GM21737 (cell line): Measurements from ENCODE around the gene PHRF1.
A peak's percentile ranks its signal among the peaks of the same experiment; 100 is the strongest.

Experiments
- ATAC-seq: cut with Tn5 transposase; IDR thresholded peaks from one replicate; pipeline ENCODE4 v1.9.1; 2021; ENCODE audit warnings: mild to moderate bottlenecking, moderate library complexity; ENCODE audit not compliant: unreplicated experiment

Gene PHRF1

GRCh38 chr11:557328-558132, 18.7 kb upstream of the PHRF1 start:
- ATAC-seq: no peak

GRCh38 chr11:558503-558902, 17.8 kb upstream of the PHRF1 start:
- ATAC-seq: no peak

GRCh38 chr11:559020-559620, 17.1 kb upstream of the PHRF1 start:
- ATAC-seq: no peak

- no peak for ATAC-seq
Observed at GRCh38 chr11:559712-560304, 16.5 kb upstream of the PHRF1 start.

- peak; percentile 58 for ATAC-seq
Observed at GRCh38 chr11:560305-561147, 15.7 kb upstream of the PHRF1 start, which contains the start of the genes LMNTD2 and RASSF7. LMNTD2 (minus strand) TSS chr11:560738; CDS start chr11:560716, 22 bp downstream. RASSF7 (plus strand) TSS chr11:560970; CDS start chr11:561769, 799 bp downstream.

GRCh38 chr11:561148-562003, 14.9 kb upstream of the PHRF1 start:
- ATAC-seq: peak; percentile 3

- ATAC-seq: no peak
Observed at GRCh38 chr11:562046-562645, 14.1 kb upstream of the PHRF1 start.

- ATAC-seq: no peak
Observed at GRCh38 chr11:563066-563811, 13.0 kb upstream of the PHRF1 start.

- ATAC-seq: no peak
Observed at GRCh38 chr11:563812-564578, 12.3 kb upstream of the PHRF1 start.

GRCh38 chr11:565921-566509, 10.3 kb upstream of the PHRF1 start:
- ATAC-seq: no peak

GRCh38 chr11:567011-567628, 9.2 kb upstream of the PHRF1 start:
- no peak for ATAC-seq

GRCh38 chr11:567629-568292, 8.5 kb upstream of the PHRF1 start:
- ATAC-seq: no peak

- ATAC-seq: peak; percentile 81
Observed at GRCh38 chr11:568306-569157, 7.7 kb upstream of the PHRF1 start.

GRCh38 chr11:569158-569885, 6.9 kb upstream of the PHRF1 start:
- no peak for ATAC-seq

- no peak for ATAC-seq
Observed at GRCh38 chr11:571802-572185, 4.5 kb upstream of the PHRF1 start.
